ENCODE results near the gene ENPP1. TPM values are rescaled to one million over a fixed set of nuclear protein-coding genes. Genes with fewer than 3 reads are reported as not detected.
A peak's percentile ranks its signal among the peaks of the same experiment; 100 is the strongest.

The ENPP1 gene
- total and polyA plus RNA-seq, 2 experiments from 2014 or later, result 0.84 to 3.1 TPM

- no peak overlapping the region for H3K27ac ChIP-seq
- no peaks in the 10 kb centered on the region for H3K4me1 ChIP-seq (ENCODE audit: low read depth)
- DNase-seq (ENCODE audit: low read depth in 1 of 2, low spot score in 1 of 2), result no peak
- H3K4me3 ChIP-seq, result no peak overlapping the region
- H3K27me3 ChIP-seq, result no peaks in the 10 kb centered on the region
- H3K9me3 ChIP-seq (ENCODE audit: low read depth), result no peaks in the 10 kb centered on the region
- no peaks in the 10 kb centered on the region for H3K36me3 ChIP-seq
- TF ChIP-seq, protein P1, sequence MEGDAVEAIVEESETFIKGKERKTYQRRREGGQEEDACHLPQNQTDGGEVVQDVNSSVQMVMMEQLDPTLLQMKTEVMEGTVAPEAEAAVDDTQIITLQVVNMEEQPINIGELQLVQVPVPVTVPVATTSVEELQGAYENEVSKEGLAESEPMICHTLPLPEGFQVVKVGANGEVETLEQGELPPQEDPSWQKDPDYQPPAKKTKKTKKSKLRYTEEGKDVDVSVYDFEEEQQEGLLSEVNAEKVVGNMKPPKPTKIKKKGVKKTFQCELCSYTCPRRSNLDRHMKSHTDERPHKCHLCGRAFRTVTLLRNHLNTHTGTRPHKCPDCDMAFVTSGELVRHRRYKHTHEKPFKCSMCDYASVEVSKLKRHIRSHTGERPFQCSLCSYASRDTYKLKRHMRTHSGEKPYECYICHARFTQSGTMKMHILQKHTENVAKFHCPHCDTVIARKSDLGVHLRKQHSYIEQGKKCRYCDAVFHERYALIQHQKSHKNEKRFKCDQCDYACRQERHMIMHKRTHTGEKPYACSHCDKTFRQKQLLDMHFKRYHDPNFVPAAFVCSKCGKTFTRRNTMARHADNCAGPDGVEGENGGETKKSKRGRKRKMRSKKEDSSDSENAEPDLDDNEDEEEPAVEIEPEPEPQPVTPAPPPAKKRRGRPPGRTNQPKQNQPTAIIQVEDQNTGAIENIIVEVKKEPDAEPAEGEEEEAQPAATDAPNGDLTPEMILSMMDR (IDR thresholded peaks at IDR 0.05; ENCODE audit: low read depth, low read length), result no peak
Observed at GRCh38 chr6:131929976-131930375, 122.2 kb downstream of the ENPP1 start.

- Histone ChIP-seq H3K27me3 (no peaks in the 10 kb centered on the region), H3K36me3 (no peaks in the 10 kb centered on the region), H3K9me3 (ENCODE audit: low read depth) (no peaks in the 10 kb centered on the region), H3K27ac (no peak overlapping the region), H3K4me3 (no peak overlapping the region), H3K4me1 (ENCODE audit: low read depth) (no peaks in the 10 kb centered on the region)
- TF ChIP-seq, protein P1 (IDR thresholded peaks at IDR 0.05; ENCODE audit: low read depth, low read length), result no peak
- DNase-seq (ENCODE audit: low read depth in 1 of 2, low spot score in 1 of 2), result peak in 1 of 2 donors; percentile 46
Observed at GRCh38 chr6:131931063-131931750, 123.4 kb downstream of the ENPP1 start.

- TF ChIP-seq, protein P1 (IDR thresholded peaks at IDR 0.05; ENCODE audit: low read depth, low read length), result no peak
- no peaks in the 10 kb centered on the region for H3K9me3 ChIP-seq (ENCODE audit: low read depth)
Observed at GRCh38 chr6:131936156-131936555, 128.3 kb downstream of the ENPP1 start.

DNA sequence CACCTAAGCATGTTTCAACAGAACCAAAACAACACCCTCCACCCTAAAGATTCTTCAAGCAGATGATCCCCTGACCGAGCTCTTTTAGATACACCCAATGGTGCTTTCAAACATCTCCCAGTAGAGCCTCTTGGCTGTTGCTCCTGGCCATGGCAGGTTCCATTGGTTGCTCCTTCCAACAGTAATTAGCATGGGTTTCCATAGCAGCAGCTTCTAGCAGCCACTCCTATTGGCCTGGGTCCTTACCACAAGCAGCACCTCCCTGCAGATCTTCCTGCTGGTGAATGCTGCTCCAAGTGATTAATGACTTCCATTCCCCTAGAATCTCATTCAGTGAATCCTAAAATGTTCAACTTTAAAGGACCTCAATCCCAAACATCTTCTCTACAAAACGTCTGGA, 129.4 kb downstream of the ENPP1 start:
- peak in 1 of 2 donors; percentile 32 for DNase-seq (ENCODE audit: low read depth in 1 of 2, low spot score in 1 of 2)
- H3K27me3 ChIP-seq, result no peaks in the 10 kb centered on the region
- no peak overlapping the region for H3K4me3 ChIP-seq
- no peaks in the 10 kb centered on the region for H3K4me1 ChIP-seq (ENCODE audit: low read depth)
- TF ChIP-seq, protein P1 (IDR thresholded peaks at IDR 0.05; ENCODE audit: low read depth, low read length), result no peak
- no peak overlapping the region for H3K27ac ChIP-seq
- H3K9me3 ChIP-seq (ENCODE audit: low read depth), result no peaks in the 10 kb centered on the region
- no peaks in the 10 kb centered on the region for H3K36me3 ChIP-seq

More at GRCh38 chr6:131936156-131936555, 128.3 kb downstream of the ENPP1 start:
- H3K27ac ChIP-seq, result no peak overlapping the region
- DNase-seq (ENCODE audit: low read depth in 1 of 2, low spot score in 1 of 2), result no peak
- H3K36me3 ChIP-seq, result no peaks in the 10 kb centered on the region
- H3K4me3 ChIP-seq, result no peak overlapping the region
- no peaks in the 10 kb centered on the region for H3K27me3 ChIP-seq
- H3K4me1 ChIP-seq (ENCODE audit: low read depth), result no peaks in the 10 kb centered on the region

- Histone ChIP-seq H3K36me3 (no peaks in the 10 kb centered on the region), H3K9me3 (ENCODE audit: low read depth) (no peaks in the 10 kb centered on the region), H3K27ac (no peak overlapping the region), H3K4me1 (ENCODE audit: low read depth) (no peaks in the 10 kb centered on the region), H3K4me3 (no peak overlapping the region), H3K27me3 (no peaks in the 10 kb centered on the region)
- TF ChIP-seq, protein P1 (IDR thresholded peaks at IDR 0.05; ENCODE audit: low read depth, low read length), result no peak
- DNase-seq (ENCODE audit: low read depth in 1 of 2, low spot score in 1 of 2), result peak in 1 of 2 donors; percentile 99
Observed at GRCh38 chr6:131937703-131938631, 130.1 kb downstream of the ENPP1 start.

Other genes with a start within 250 kb of the ENPP1 start
- not detected in 2 replicates for gene ARG1, start 234.8 kb upstream of the ENPP1 start, total RNA-seq
- 0.50 TPM in 1 of 2 replicates, not detected in the other for gene ARG1, start 234.8 kb upstream of the ENPP1 start, polyA plus RNA-seq
- 16.8 and 24.9 TPM in 2 replicates for gene MED23, start 179.8 kb upstream of the ENPP1 start, total RNA-seq
- gene MED23, start 179.8 kb upstream of the ENPP1 start, polyA plus RNA-seq, result 22.6 and 35.0 TPM in 2 replicates
- 0.09 and 0.39 TPM in 2 replicates for gene ENPP3, start 170.7 kb upstream of the ENPP1 start, total RNA-seq
- 0.07 and 0.55 TPM in 2 replicates for gene ENPP3, start 170.7 kb upstream of the ENPP1 start, polyA plus RNA-seq
- not detected in 2 replicates for gene OR2A4, start 106.6 kb upstream of the ENPP1 start, total RNA-seq
- gene OR2A4, start 106.6 kb upstream of the ENPP1 start, polyA plus RNA-seq, result not detected in 2 replicates
- gene CTAGE9, start 97.0 kb upstream of the ENPP1 start, total RNA-seq, result not detected in 2 replicates
- gene CTAGE9, start 97.0 kb upstream of the ENPP1 start, polyA plus RNA-seq, result not detected in 2 replicates
- 17.2 and 20.1 TPM in 2 replicates for gene CCN2, start 143.4 kb downstream of the ENPP1 start, total RNA-seq
- gene CCN2, start 143.4 kb downstream of the ENPP1 start, polyA plus RNA-seq, result 44.3 and 48.1 TPM in 2 replicates

Data from cardiac muscle cell (in vitro differentiated cells and primary cell).